Tibial artery (tissue), 4 donors: ENCODE data around the gene SSX4.
"Not testable (repeated sequence)": the region's sequence is repeated elsewhere in the genome, so short reads cannot be mapped to it uniquely, and the experiment has no call there.

Experiments
- DNase-seq, 2 donors: peaks; one replicate each; pipeline ENCODE4 v3.0.0-alpha.2; 2019
- H3K27ac ChIP-seq, 2 donors: fragments of 200-600 bp; sonication (generic) in 1 of 2; 1 replicate in 1 of 2; 2 replicates in 1 of 2; pipeline ENCODE4 v1.5.1; 2018 to 2019; ENCODE audit warnings: mild to moderate bottlenecking in 1 of 2
- H3K27me3 ChIP-seq, 2 donors: fragments of 200-600 bp; sonication (generic) in 1 of 2; one replicate each; pipeline versions ENCODE4 v1.5.1 to v1.6.0; 2016 to 2019
- H3K36me3 ChIP-seq, 3 donors: fragments of 200-600 bp; sonication (generic) in 2 of 3; one replicate each; pipeline ENCODE4 v1.5.1; 2016 to 2019; ENCODE audit warnings: mild to moderate bottlenecking in 2 of 3
- H3K4me1 ChIP-seq, 4 donors: fragments of 200-600 bp; sonication (generic) in 2 of 4; 1 replicate in 3 of 4; 2 replicates in 1 of 4; pipeline ENCODE4 v1.5.1; 2016 to 2019
- H3K4me3 ChIP-seq, 2 donors: fragments of 200-600 bp; sonication (generic) in 1 of 2; 1 replicate in 1 of 2; 2 replicates in 1 of 2; pipeline ENCODE4 v1.5.1; 2018 to 2019; ENCODE audit warnings: mild to moderate bottlenecking in 2 of 2
- H3K9me3 ChIP-seq, 3 donors: fragments of 200-600 bp; sonication (generic) in 1 of 3; one replicate each; pipeline ENCODE4 v1.5.1; 2016 to 2019
- intact Hi-C: fragments of 100-400 bp; cut with DNase I; formaldehyde crosslinking; loops from one replicate; pipeline ENCODE4 v1.15.0; 2023; ENCODE audit warnings: low total_unique reads

Gene SSX4

GRCh38 chrX:48433713-48434112 lies 50.4 kb downstream of the SSX4 start:
- H3K36me3 ChIP-seq, H3K4me3 ChIP-seq, H3K4me1 ChIP-seq, H3K9me3 ChIP-seq, H3K27ac ChIP-seq, intact Hi-C loops, H3K27me3 ChIP-seq, DNase-seq: not testable (repeated sequence)
